ENCODE measurements around the gene IFNE. TPM values are rescaled to one million over a fixed set of nuclear protein-coding genes. Genes with fewer than 3 reads are reported as not detected.

IFNE gene
- total RNA-seq, 1 experiment from 2014 or later: 0.34 TPM

DNA sequence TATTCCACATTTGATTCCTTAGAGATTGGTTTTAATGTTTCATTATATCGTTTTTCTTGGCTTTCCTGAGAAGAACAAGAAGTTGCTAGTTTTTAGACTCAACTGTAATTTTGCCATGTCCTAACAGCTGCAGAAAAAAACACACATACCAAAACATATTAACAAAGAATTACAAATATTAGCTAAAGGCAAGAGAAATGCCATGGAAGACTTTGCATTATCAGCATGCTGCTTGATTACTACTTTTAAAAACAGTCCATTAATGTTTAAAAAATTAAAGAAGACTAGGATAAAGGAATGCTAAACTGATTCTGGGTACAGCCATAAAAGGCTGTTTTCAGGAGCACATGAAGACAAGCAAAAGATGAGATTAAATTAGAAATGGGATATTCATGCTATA lies 20.5 kb upstream of the IFNE start:
- H3K9me3 Mint-ChIP-seq (ENCODE audit: unreplicated experiment): no peaks in the 10 kb centered on the region
- TF ChIP-seq, protein P1, sequence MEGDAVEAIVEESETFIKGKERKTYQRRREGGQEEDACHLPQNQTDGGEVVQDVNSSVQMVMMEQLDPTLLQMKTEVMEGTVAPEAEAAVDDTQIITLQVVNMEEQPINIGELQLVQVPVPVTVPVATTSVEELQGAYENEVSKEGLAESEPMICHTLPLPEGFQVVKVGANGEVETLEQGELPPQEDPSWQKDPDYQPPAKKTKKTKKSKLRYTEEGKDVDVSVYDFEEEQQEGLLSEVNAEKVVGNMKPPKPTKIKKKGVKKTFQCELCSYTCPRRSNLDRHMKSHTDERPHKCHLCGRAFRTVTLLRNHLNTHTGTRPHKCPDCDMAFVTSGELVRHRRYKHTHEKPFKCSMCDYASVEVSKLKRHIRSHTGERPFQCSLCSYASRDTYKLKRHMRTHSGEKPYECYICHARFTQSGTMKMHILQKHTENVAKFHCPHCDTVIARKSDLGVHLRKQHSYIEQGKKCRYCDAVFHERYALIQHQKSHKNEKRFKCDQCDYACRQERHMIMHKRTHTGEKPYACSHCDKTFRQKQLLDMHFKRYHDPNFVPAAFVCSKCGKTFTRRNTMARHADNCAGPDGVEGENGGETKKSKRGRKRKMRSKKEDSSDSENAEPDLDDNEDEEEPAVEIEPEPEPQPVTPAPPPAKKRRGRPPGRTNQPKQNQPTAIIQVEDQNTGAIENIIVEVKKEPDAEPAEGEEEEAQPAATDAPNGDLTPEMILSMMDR (IDR thresholded peaks at IDR 0.05; ENCODE audit: insufficient read depth in 1 of 2, low read depth in 1 of 2, low read length in 1 of 2, severe bottlenecking in 1 of 2, unreplicated experiment in 1 of 2): no peak
- Histone ChIP-seq H3K27me3 (replicated peaks; ENCODE audit: control insufficient read depth, insufficient read depth, low read length) (no peaks in the 10 kb centered on the region), H3K4me3 (ENCODE audit: low read depth, low read length) (no peak overlapping the region), H3K36me3 (ENCODE audit: control insufficient read depth, insufficient read depth, low read length) (no peaks in the 10 kb centered on the region), H3K4me1 (peaks cover 25% of the 10 kb centered on the region), H3K9me3 (no peaks in the 10 kb centered on the region)
- peaks cover 6% of the 10 kb centered on the region for H3K36me3 Mint-ChIP-seq (ENCODE audit: insufficient read depth, unreplicated experiment)
- no peak for DNase-seq
- ChIA-PET CTCF (no interaction called here), POLR2A (no interaction called here)
- H3K4me3 Mint-ChIP-seq (ENCODE audit: unreplicated experiment): no peak overlapping the region
- no peak overlapping the region for H3K27ac Mint-ChIP-seq (ENCODE audit: unreplicated experiment)
- no peaks in the 10 kb centered on the region for H3K27me3 Mint-ChIP-seq (ENCODE audit: insufficient read depth, unreplicated experiment)
- no TSS peak for BruUV-seq (replicated peaks)
- peaks cover 25% of the 10 kb centered on the region for H3K4me1 Mint-ChIP-seq (ENCODE audit: low read depth, unreplicated experiment)
- intact Hi-C loops (cut with micrococcal nuclease; ENCODE audit: unreplicated experiment): no loop called here

DNA sequence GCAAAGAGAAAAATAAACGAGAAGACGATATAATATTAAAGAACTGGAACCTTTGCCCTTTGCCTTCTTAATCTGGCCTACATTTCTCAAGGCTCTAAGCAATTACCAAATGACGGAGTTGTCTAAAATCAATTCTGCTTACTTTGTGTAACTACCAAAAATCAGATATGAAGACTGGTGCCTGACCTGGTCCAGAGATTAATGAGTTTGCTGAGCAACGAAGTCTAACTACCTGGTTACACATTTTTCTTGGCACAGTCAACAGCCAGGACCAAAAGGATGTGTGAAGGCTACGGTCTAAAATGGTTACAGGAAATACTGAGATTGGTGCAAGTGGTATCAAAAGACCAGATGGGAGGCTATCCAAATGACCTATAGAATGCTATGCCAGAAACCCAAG lies 17.8 kb upstream of the IFNE start:
- no peaks in the 10 kb centered on the region for H3K27me3 ChIP-seq (replicated peaks; ENCODE audit: control insufficient read depth, insufficient read depth, low read length)
- Mint-ChIP-seq H3K36me3 (ENCODE audit: insufficient read depth, unreplicated experiment) (no peaks in the 10 kb centered on the region), H3K4me3 (ENCODE audit: unreplicated experiment) (no peak overlapping the region), H3K4me1 (ENCODE audit: low read depth, unreplicated experiment) (peaks cover 23% of the 10 kb centered on the region), H3K27me3 (ENCODE audit: insufficient read depth, unreplicated experiment) (no peaks in the 10 kb centered on the region), H3K9me3 (ENCODE audit: unreplicated experiment) (peaks cover 6% of the 10 kb centered on the region), H3K27ac (ENCODE audit: unreplicated experiment) (no peak overlapping the region)
- ChIA-PET CTCF (no interaction called here), POLR2A (no interaction called here)
- intact Hi-C loops (cut with micrococcal nuclease; ENCODE audit: unreplicated experiment): no loop called here
- TF ChIP-seq, protein P1 (IDR thresholded peaks at IDR 0.05; ENCODE audit: insufficient read depth in 1 of 2, low read depth in 1 of 2, low read length in 1 of 2, severe bottlenecking in 1 of 2, unreplicated experiment in 1 of 2): no peak
- peaks cover 6% of the 10 kb centered on the region; the same call in 1 of the 2 replicates for H3K4me1 ChIP-seq
- no peak for DNase-seq
- H3K36me3 ChIP-seq (ENCODE audit: control insufficient read depth, insufficient read depth, low read length): no peaks in the 10 kb centered on the region
- H3K9me3 ChIP-seq: no peaks in the 10 kb centered on the region
- no peak overlapping the region for H3K4me3 ChIP-seq (ENCODE audit: low read depth, low read length)
- BruUV-seq (replicated peaks): no TSS peak

DNA sequence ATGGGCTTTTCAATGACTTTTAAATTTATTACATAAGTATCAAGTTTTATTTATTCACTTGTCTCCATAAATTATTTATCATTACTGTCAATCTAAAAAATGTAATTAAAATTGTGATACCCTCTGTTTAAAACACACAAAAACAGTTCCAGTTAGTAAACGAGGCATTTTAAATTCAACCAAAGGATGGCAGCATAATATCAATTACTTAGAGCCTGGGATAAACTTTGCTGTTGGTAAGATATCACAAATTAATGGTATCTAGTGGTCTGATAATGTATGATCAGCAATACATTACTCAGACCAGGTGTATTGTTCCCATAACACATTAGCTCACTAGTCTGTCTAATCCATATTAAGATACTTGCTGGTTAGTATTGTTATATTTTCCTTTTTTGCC lies 9.6 kb upstream of the IFNE start:
- no TSS peak for BruUV-seq (replicated peaks)
- Mint-ChIP-seq H3K9me3 (ENCODE audit: unreplicated experiment) (peaks cover 6% of the 10 kb centered on the region), H3K36me3 (ENCODE audit: insufficient read depth, unreplicated experiment) (peaks cover 8% of the 10 kb centered on the region), H3K4me1 (ENCODE audit: low read depth, unreplicated experiment) (peaks cover 10% of the 10 kb centered on the region), H3K4me3 (ENCODE audit: unreplicated experiment) (no peak overlapping the region), H3K27me3 (ENCODE audit: insufficient read depth, unreplicated experiment) (no peaks in the 10 kb centered on the region), H3K27ac (ENCODE audit: unreplicated experiment) (no peak overlapping the region)
- H3K36me3 ChIP-seq (ENCODE audit: control insufficient read depth, insufficient read depth, low read length): no peaks in the 10 kb centered on the region
- no peak for DNase-seq
- ChIA-PET CTCF (interaction anchor here (0.6 kb wide), 1 partner anchor 473 kb away, joined by 3 read pairs; no protein-coding TSS in a partner anchor), POLR2A (no interaction called here)
- no peaks in the 10 kb centered on the region for H3K9me3 ChIP-seq
- TF ChIP-seq, protein P1 (IDR thresholded peaks at IDR 0.05; ENCODE audit: insufficient read depth in 1 of 2, low read depth in 1 of 2, low read length in 1 of 2, severe bottlenecking in 1 of 2, unreplicated experiment in 1 of 2): no peak
- no peaks in the 10 kb centered on the region for H3K4me1 ChIP-seq
- no peak overlapping the region for H3K4me3 ChIP-seq (ENCODE audit: low read depth, low read length)
- H3K27me3 ChIP-seq (replicated peaks; ENCODE audit: control insufficient read depth, insufficient read depth, low read length): no peaks in the 10 kb centered on the region
- intact Hi-C loops (cut with micrococcal nuclease; ENCODE audit: unreplicated experiment): no loop called here

All from Caco-2 (cell line).